GM11168 (cell line): ENCODE data around the gene TMEM184A.

ENCODE experiments used
- in situ Hi-C: fragments of 300-500 bp; cut with MboI; formaldehyde crosslinking; loops from one replicate; pipeline ENCODE4 v1.12.0; 2022; ENCODE audit warnings: low sequenced_read_pairs; ENCODE audit not compliant: unreplicated experiment

Gene TMEM184A

DNA sequence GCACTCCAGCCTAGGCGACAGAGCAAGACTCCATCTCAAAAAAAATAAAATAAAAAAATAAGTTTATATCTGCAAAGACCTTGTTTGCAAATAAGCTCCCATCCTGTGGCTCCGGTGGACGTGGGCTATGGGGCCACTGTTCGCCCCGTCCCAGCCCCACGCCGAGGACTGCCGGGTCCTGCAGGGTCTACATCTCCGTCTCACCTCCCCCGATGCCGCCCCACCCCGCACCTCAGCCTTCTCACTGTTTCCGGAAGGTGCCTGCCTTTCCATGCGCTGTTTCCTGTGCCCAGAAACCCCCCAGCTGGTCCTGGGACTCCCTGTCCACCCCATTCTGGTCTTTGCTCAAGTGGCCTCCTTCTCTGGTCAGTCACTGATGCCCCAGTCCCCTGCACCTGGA is 46.8 kb downstream of the TMEM184A start:
- in situ Hi-C loops = no loop called here

DNA sequence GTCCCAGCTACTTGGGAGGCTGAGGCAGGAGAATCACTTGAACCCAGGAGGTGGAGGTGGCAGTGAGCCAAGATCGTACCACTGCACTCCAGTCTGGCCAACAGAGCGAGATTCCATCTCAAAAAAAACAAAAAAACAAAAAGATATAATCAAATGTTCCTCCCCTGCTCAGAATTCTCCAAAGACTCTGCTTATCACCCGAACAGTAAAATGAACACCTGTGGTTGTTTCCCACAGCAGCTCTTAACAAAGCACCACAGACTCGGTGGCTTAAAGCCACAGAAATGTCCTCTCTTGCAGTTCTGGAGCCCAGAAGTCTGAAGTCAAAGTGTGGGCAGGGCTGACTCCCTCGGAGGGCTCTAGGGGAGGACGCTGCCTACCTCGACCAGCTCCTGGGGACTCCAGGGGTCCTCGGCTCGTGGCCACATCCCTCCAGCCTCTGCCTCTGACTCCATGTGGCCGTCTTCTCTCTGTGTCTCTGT is 47.7 kb downstream of the TMEM184A start:
- in situ Hi-C loops = no loop called here

DNA sequence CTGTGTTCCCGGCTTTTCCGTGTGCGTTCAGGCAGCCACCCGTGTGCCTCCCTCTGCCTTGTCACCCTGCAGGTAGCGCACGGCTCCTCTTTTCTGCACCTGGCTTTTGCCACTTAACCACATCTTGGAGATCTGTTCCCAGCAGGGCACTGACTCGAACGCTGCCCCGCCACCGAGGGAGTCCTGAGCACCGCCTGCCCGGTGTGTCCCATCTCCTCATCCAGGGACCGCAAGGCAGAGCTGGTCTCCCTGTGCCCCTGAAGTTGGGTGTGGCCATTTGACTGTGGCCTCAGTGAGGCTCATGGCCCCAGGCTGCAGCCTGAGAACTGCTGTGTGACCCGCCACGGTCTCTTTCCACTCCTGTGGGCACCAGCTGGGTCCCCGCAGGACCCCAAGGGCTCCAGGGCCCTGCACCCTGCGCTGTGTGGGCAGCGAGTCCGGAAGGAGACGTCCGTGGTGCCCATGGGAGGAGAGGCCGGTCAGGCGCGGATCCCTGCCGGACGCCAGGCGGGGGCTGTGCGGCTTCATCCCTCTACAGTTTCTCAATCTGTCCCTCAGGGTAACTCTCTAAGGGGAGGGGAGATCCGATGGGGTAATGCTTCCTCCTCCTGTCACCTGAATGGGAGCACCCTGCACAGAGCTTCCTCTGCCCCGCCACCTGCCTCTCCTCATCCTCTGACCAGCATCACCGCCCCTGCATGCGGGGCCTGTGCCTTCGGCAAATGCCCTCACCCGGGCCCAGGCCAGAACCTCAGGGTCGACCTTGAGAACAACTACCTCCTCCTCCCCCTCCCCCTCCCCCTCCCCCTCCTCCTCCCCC is 50.1 kb downstream of the TMEM184A start:
- in situ Hi-C loops = no loop called here

DNA sequence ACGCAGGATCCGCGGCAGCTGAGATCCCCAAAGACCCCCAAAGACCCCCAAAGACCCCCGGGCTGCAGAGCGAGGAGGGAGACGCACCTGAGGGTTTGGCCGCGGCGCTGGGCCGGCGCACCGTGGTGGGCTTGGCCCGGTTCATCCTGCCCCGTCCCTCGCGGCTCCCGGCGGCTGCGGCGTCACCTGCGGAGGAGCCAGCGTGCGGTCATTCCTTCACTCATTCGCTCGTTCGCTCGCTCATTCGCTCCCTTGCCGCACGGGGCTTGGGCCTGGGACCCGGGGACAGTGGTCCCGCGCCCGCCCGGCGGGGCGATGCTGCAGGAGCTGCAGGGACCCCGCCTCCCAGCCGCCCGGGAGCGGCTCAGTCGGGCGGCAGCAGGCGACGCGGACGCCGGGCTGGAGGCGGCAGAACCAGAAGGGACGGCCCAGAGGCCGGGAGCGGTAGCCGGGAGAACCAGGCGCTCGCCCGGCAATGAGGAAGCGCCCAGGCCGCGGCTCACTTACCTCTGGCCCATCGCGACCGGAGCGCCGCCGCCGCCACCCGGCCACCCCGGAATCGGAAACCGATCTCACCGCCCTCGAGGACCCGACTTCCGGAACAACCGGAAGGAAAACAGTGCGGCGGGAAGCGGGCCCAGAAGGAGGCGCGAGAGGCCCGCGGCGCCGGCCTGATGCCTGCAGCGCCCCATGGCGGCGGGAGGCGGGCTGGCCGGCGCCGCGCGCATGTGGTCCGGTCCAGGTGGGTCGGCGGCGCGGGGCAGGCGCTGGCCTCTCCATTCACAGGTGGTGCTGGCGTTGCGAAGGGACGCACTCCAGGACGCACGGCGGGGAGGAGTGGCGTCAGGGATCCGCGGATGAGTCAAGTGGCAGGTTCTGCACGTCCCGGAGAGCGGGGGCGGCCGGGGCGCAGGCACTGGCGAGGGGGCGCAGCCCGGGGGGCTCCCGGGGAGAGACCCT is 51.9 kb downstream of the TMEM184A start, which contains the start of gene INTS1:
TSS of gene INTS1 (minus strand) at position 574 of the 960 bp plus-strand sequence. CDS start at position 145, 429 bp downstream.
- in situ Hi-C loops = no loop called here

DNA sequence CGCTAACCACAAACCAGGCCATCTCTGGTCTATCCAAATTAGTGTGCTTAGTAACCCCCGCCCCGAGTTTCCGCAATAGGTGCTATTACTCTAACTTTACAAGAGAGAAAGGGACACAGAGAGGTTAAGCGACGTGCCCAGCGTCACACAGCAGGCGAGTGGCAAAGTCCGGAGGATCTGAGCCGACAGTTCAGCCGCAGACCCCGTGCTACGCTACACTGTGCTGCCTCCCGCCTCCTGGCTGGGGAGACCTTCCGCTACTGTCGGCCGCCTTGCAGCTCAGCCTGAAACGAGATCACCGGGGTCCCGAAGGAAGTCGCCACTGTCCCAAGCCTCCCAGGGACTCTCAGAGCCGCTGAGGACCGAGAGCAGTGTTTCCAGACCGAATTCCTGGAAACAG is 52.6 kb downstream of the TMEM184A start:
- in situ Hi-C loops = no loop called here

DNA sequence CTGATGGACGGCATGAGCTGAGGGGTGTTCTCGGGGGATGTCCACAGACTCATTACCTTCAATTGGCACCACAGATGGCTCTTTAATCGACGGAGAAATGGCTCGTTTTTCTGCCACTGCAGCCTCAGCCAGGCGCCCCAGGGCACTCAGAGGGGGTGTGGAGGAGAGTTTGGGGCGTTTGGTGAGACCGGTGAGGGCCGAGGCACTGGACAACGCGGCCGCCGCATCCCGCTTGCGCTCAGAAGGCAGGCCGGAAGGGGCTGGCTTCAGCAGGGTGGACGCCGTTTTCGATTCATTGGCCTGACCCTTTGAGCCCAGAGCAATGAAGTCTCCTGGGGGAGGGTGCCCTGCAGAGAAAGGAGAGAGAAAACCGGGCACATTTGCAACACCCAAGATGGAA is 53.2 kb downstream of the TMEM184A start:
- in situ Hi-C loops = no loop called here

DNA sequence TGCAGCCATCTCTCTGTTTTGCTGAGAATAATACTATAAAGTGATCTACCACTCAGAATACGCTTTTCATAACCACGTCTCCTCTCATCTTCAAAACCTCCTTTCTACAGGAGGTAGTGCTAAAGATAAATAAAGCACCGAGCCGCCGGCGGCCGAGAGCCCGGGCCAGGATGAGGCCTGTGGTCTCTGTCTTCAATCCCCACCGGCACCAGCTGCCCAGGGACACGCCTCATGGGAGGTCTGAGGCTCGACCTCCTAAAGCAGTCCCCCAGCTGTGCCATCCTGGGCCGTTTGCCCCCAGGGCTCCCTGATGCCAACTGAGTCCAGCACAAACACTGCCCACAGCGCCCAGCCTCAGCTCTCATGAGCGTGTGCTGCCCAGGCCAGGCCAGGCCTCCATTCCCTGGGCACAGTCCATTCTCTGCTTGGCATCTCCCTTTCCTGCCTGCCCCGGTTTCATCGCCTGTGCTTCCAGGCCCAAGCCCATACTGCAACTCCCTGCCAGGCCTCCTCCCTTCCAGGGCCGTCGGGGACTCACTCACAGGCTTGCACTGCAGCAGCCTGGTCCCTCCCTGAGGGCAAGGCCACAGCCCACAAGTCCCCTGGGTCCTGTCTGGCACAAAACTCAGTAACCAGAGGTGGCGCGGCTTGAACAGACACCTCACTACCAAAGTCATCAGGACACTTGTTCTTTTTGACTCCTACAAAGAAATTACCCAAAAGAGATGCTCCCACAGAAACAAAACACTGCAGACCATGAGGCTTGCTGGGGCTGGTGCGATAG is 54.3 kb downstream of the TMEM184A start:
- in situ Hi-C loops = no loop called here

DNA sequence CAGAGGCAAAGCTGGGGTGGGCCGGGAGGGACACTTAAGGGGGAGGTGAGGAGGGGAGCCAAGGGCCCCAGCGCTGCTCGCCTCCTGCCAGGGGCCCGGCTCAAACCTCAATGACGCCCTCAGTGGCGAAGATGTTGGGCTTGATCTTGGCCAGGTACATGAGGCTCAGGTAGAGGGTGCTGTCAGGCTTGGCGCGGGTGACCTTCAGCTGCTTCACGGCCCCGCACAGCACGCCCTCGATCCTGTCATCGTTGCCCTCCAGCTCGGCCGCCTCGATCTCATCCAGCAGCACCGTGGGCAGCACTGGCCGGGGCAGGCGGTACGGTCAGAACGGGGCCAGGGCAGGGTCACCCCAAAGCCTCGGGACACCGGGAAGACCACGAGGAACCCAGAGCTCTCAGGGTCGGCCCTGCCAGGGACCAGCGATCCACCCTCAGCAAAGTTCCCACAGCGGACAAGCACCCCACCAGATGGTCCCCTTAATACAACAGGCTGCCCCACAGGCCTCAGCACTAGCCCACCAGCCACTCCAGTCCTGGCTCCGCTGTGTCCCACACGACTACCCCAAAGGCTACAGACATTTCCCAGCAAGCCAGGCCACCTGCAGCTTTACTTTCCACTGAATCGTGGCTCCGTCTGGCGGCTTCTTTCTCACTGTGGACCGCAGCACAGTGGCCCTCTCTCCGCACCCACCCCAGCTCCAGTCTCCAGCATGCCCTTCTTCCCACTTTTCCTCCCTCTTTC is 55.8 kb downstream of the TMEM184A start:
- in situ Hi-C loops = no loop called here

DNA sequence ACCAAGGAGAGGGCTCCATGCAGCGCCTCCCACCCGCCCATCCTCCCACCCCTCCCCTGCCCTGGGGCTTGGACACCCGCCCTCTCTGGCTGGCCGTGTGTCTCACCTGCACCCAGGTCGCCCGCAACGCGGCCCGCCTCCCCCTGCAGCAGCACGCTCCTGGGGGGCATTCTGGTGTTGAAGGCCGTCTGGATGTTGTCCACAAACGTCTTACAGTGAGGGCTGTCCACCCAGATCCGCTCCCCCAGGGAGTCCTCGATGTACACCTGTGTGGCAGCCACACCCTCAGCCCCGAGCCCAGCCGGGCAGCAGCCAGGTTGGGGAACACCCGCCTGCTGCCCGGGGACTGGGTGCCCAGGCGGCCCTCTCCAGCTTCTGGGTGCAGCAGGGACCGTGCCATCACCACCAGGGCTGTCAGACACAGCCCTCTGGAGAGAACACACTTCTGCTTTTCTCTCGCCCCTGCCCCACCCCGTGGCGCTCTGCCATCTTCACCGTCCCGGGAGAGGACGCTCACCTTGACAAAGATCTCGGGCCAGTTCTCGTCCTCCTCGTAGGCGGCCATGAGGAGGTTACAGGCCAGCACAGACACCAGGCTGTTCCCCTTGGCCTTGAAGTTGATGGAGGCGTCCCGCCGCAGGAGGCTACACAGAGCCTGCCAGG is 56.5 kb downstream of the TMEM184A start:
- in situ Hi-C loops = no loop called here

DNA sequence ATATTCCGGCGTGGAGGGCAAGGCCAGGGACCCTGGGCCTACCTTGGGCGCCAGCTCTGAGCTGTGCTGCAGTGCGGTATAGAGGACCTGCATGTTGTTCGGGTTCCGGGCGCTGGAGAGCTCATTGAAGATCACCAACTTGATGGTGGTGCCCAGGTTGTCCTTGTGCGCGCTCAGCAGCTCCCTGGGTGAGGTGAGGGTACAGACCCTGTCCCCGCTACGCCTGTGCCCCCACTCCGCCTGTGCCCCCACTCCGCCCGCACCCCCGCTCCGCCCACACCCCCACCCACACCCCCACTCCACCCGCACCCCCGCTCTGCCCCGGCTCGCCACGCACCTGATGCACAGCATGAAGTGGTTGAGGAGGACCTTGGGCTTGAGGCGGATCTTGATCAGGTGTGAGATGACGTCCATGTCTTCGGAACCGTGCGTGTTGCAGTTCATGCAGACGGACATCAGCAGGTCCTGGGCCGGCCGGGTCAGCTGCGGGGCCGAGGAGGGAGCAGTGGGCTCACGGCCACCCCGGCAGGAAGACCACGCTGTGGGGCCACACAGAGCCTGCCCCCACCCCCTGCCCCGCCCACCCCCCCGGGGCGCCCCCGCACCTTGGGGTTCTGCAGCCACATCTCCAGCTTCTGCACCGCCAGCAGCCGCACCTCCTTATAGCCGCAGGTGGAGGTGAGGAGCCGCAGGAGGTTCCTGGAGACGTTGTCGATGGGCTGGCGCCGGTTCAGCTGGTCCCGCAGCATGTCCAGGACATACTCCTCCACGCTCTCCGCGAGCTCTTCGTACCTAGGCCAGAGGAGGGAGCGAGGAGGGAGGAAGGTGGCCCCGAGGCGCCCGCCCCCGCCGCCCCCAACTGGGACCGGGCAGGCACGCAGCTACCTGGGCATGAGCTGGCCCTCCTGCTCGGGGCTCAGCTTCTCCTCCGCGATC is 57.4 kb downstream of the TMEM184A start:
- in situ Hi-C loops = no loop called here

DNA sequence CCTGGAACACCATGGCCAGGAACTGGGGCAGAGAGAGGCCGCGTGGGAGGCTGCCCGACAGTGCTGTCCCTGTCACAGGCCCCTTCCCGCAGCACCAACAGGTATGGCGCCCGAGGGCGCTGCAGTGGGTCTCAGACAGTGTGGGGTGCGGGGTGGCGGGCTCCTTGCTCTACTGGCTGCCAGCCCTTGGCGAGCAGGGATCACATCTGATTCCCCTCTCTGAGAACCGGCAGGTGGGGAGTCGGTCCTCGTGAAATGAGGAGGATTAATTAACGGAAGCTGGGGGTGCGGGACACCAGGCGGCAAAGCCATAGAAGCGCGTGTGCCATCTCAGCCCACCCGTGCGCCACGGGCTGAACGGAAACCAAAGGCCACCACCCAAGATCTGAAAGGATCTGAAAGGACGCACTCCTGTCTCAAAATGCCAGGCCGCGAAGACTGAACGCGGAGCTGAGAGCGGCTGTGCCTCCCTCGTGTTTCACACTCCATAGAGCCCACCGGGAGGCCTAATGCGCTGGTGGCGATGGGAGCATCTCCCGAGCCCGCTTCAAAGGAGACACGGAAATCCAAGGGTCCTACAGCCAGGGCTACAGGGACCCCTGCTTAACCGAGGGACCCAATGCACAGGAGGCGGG is 58.6 kb downstream of the TMEM184A start:
- in situ Hi-C loops = no loop called here

DNA sequence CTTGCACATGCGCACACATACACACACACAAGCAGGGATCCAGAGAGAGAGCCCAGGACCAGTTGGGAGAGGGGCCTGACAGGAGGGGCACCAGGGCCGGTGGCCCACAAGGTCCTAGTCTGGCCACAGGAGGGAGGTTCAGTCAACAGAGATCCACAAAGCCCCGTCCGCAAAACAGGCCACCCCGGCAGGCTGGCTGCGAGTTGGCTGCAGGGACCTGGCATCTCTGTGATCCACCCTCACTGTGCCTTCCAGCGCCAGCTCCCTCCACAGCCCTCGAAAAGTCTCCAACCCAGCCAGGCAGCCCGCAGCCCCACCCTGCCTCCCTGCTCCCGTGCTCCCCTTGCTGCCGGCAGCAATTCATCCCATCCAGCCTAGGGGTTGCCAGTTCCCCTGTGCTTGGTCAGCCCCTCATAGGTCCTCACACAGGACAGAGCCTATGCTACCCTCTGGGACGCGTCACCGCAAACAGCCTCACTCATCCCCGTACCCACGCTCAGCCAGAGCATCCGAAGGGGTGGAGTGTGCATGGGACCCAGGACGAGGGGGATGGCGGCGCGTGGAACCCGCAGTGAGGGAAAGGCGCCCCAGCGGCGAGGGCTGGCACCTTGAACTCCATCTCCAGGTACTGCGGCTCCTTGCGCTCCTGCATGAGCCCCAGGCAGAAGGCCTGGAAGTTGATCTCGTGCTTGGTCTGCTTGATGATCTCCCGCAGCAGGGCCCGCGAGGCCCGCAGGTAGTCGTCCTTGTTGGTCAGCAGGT is 59.3 kb downstream of the TMEM184A start:
- in situ Hi-C loops = no loop called here

DNA sequence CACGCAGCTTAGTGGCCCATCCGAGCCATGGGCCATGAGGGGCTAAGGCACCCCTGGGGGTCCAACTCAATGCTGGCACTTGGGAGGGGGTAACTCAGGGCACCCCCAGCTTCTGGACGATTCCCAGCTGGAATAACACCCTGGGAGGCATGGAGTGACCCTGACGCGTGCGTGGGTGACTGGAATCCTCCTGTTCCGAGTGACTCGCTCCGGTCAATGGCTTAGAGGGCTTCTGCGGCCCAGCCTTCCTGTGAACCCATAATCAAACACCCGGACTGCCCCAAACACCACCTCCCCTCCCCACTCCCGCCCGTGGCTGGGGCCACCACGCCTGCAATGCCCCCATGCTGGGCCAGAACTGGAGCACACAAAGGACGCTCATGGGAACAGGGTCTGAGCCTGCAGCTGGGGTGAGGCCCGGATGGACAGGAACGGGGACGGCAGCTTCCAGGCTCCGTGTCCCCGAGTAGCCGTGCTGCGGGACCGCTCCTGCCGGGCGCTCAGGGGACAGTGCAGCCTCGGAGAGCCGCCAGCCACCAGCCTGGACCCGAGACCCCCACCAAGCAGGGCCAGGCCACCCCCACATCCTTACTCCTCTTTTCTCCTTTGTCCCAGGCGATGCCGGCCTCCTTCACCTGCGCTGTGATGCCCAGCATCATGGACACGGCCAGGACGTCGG is 60.3 kb downstream of the TMEM184A start:
- in situ Hi-C loops = no loop called here

DNA sequence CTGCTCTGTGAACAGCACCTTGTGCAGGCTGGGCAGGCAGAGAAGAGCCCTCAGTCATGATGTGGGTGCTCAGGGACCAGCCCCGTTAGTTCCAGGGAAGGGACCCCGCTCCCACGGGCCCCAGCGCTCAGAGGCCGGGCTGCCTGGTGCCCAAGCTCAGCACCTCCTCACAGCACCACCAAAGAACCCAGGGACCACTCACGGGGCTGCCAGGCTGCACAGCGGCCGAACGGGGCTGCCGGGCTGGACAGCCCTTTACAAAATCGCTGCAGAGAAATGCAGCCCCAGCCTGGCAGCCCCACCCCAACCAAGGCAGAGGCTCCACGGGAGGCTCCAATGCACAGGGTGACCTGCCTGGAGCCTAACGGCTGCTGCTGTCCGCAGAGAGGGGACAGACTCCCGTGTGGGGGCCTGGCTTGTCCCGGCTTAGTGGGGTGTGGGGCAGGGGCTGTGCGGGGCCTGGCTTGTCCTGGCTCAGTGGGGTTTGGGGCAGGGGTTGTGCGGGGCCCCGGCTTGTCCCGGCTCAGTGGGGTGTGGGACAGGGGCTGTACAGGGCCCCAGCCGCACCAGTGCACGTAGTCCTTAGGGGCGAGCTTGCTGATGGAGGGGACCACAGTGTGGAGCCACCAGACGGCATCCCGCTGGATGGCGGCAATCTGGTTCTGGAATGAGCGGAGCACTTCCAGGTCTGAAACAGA is 61.0 kb downstream of the TMEM184A start:
- in situ Hi-C loops = no loop called here

DNA sequence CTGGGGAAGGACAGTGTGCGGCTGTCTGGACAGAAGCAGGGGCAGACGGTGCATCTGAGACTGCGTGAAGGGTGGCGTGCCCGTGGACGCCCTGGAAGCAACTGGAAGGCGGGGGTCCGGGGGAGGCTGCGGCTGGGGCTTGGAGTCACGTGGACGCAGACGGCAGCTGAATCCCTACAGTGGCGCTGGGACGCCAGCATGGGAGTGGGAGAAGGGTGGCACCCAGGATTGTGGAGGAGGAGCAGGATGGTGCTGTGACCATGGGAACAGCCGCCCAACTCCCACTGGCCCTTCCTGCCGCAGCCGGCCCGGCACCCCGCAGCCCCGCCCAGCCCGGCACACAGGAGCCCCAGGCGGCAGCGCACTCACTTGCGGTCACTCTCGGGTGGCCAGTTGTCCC is 61.6 kb downstream of the TMEM184A start:
- in situ Hi-C loops = no loop called here

DNA sequence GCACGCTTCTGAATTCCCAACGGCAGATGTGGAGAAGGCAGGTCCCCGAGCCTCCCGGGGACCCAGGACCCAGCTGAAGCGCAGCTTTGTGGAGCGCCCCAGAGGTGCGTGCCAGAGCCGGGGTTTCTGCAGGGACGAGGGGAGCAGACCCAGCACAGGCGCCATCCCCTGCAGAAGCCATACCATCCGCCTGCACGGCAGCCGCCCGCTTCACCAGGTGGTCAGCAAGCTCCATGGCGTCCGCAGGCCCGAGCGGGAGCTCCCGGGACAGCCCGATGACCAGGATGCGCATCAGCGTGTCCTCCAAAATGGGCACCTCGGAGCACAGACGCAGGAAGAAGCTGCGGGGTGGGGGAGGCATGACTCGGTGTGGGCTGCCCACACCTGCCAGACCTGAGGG is 62.4 kb downstream of the TMEM184A start:
- in situ Hi-C loops = no loop called here
